Hepatocyte (in vitro differentiated cells): ENCODE results near the gene CORO2B.

Experiments
- EZH2 ChIP-seq: fragments of 200-600 bp; sonication (generic); IDR thresholded peaks from 2 replicates; pipeline ENCODE4 v1.6.1; 2016; ENCODE audit warnings: antibody characterized with exemption, mild to moderate bottlenecking, borderline replicate concordance
- EZH2phosphoT487 ChIP-seq: fragments of 200-600 bp; sonication (generic); IDR thresholded peaks from one replicate; pipeline ENCODE4 v1.6.1; 2018; ENCODE audit warnings: antibody characterized with exemption, mild to moderate bottlenecking, low read depth, moderate library complexity; ENCODE audit not compliant: unreplicated experiment, severe bottlenecking
- TF ChIP-seq, protein P1 (sequence below): fragments of 200-600 bp; sonication (generic); IDR thresholded peaks from 2 replicates; pipeline ENCODE4 v1.5.1; 2016; ENCODE audit warnings: antibody characterized with exemption, mild to moderate bottlenecking; ENCODE audit not compliant: poor library complexity

- TF ChIP-seq, protein P1, sequence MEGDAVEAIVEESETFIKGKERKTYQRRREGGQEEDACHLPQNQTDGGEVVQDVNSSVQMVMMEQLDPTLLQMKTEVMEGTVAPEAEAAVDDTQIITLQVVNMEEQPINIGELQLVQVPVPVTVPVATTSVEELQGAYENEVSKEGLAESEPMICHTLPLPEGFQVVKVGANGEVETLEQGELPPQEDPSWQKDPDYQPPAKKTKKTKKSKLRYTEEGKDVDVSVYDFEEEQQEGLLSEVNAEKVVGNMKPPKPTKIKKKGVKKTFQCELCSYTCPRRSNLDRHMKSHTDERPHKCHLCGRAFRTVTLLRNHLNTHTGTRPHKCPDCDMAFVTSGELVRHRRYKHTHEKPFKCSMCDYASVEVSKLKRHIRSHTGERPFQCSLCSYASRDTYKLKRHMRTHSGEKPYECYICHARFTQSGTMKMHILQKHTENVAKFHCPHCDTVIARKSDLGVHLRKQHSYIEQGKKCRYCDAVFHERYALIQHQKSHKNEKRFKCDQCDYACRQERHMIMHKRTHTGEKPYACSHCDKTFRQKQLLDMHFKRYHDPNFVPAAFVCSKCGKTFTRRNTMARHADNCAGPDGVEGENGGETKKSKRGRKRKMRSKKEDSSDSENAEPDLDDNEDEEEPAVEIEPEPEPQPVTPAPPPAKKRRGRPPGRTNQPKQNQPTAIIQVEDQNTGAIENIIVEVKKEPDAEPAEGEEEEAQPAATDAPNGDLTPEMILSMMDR: no peak
- TF ChIP-seq EZH2 (no peak), EZH2phosphoT487 (no peak)
These were observed 74.3 kb downstream of the CORO2B start for GRCh38 chr15:68653031-68653635.
